Osteoblast (primary cell): ENCODE data around the gene GCNT1. TPM values are rescaled to one million over a fixed set of nuclear protein-coding genes. Genes with fewer than 3 reads are reported as not detected.
A peak's percentile ranks its signal among the peaks of the same experiment; 100 is the strongest.

Experiments used
- DNase-seq: peaks from one replicate; pipeline ENCODE4 v3.0.0; 2011; ENCODE audit warnings: low spot score, mixed read lengths; ENCODE audit not compliant: insufficient read length; ENCODE audit errors: missing footprints
- H2AFZ ChIP-seq: 2 replicates; pipeline ENCODE4 v1.6.0; 2011; ENCODE audit warnings: mild to moderate bottlenecking, low read length
- H3K27ac ChIP-seq: 2 replicates; pipeline ENCODE4 v1.5.1; 2011; ENCODE audit warnings: mild to moderate bottlenecking, low read depth, low read length, moderate library complexity
- H3K27me3 ChIP-seq: 2 replicates; pipeline ENCODE4 v1.6.0; 2012; ENCODE audit warnings: mild to moderate bottlenecking, control low read depth, inconsistent platforms, low read length, moderate library complexity; ENCODE audit not compliant: insufficient read depth
- H3K36me3 ChIP-seq: 2 replicates; pipeline ENCODE4 v1.5.1; 2011; ENCODE audit warnings: mild to moderate bottlenecking, low read length, control low read depth, moderate library complexity; ENCODE audit not compliant: insufficient read depth
- H3K4me1 ChIP-seq: 2 replicates; pipeline ENCODE4 v1.5.1; 2011; ENCODE audit warnings: mild to moderate bottlenecking, low read length, control low read depth, moderate library complexity; ENCODE audit not compliant: insufficient read depth
- H3K4me2 ChIP-seq: 2 replicates; pipeline ENCODE4 v1.6.0; 2011; ENCODE audit warnings: mild to moderate bottlenecking, low read length; ENCODE audit not compliant: insufficient read depth
- H3K4me3 ChIP-seq: fragments of 200-600 bp; sonication (generic); 3 replicates; pipeline ENCODE4 v1.5.1; 2012; ENCODE audit warnings: mild to moderate bottlenecking, low read length, inconsistent platforms; ENCODE audit not compliant: insufficient read depth
- H3K79me2 ChIP-seq: 2 replicates; pipeline ENCODE4 v1.6.0; 2012; ENCODE audit warnings: mild to moderate bottlenecking, low read length, control low read depth, inconsistent platforms; ENCODE audit not compliant: insufficient read depth
- H3K9me3 ChIP-seq: 2 replicates; pipeline ENCODE4 v1.5.1; 2011; ENCODE audit warnings: low read depth, low read length, control low read depth
- H4K20me1 ChIP-seq: 2 replicates; pipeline ENCODE4 v1.6.0; 2012; ENCODE audit warnings: mild to moderate bottlenecking, low read length, control low read depth; ENCODE audit not compliant: insufficient read depth
- CTCF ChIP-seq: IDR thresholded peaks from 2 replicates; pipeline ENCODE4 v1.5.1; 2011; ENCODE audit warnings: mild to moderate bottlenecking, low read depth, low read length, moderate library complexity; ENCODE audit errors: extremely low read depth
- total RNA-seq: library from RNA; depleted of rRNA; stranded (reverse); fragments of >200 nt; gene quantifications from 2 replicates; pipeline ENCODE4 v1.2.3, GENCODE V29; 2012

Gene GCNT1
- total RNA-seq, 1 donor, result 109 TPM

DNA sequence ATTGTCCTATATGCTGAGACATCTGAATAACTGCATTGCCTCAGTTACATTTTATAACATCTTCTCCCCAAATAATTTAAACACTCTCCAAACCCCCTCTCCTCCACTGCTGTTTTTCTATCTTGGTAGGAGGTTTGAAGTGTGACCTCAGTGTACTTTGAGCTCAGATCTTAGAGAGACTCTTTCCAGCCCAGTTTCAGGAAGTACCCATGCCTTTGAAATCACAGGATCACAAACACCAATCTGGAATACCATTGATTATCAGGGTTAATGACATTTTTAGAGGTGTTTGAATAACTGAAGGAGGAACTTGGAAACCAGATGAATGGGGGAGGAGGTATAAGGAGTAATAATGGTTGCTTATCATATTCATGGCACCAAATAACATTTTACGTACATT, 93.2 kb downstream of the GCNT1 start:
- DNase-seq, result no peak
- Histone ChIP-seq H3K4me3 (no peak overlapping the region), H3K4me2 (no peak overlapping the region), H3K79me2 (no peaks in the 10 kb centered on the region), H3K36me3 (no peaks in the 10 kb centered on the region), H3K9me3 (no peaks in the 10 kb centered on the region), H3K27ac (no peak overlapping the region), H3K4me1 (peaks cover 3% of the 10 kb centered on the region), H2AFZ (no peak overlapping the region), H3K27me3 (no peaks in the 10 kb centered on the region), H4K20me1 (no peaks in the 10 kb centered on the region)
- TF ChIP-seq CTCF, result no peak

- H2AFZ ChIP-seq, result no peak overlapping the region
- H3K27ac ChIP-seq, result no peak overlapping the region
- H3K9me3 ChIP-seq, result no peaks in the 10 kb centered on the region
- TF ChIP-seq CTCF, result no peak
- H3K36me3 ChIP-seq, result no peaks in the 10 kb centered on the region
- H3K4me1 ChIP-seq, result peaks cover 11% of the 10 kb centered on the region
- DNase-seq, result no peak
- no peak overlapping the region for H3K4me2 ChIP-seq
- no peaks in the 10 kb centered on the region for H3K27me3 ChIP-seq
- H3K79me2 ChIP-seq, result no peaks in the 10 kb centered on the region
- H3K4me3 ChIP-seq, result no peak overlapping the region
- no peaks in the 10 kb centered on the region for H4K20me1 ChIP-seq
These were observed 93.9 kb downstream of the GCNT1 start for GRCh38 chr9:76552751-76553455.

GRCh38 chr9:76553680-76554079, 94.7 kb downstream of the GCNT1 start:
- no peak for TF ChIP-seq CTCF
- Histone ChIP-seq H3K27me3 (no peaks in the 10 kb centered on the region), H3K79me2 (no peaks in the 10 kb centered on the region), H3K4me3 (no peak overlapping the region), H3K36me3 (no peaks in the 10 kb centered on the region), H3K27ac (no peak overlapping the region), H3K9me3 (no peaks in the 10 kb centered on the region), H4K20me1 (no peaks in the 10 kb centered on the region), H3K4me1 (peaks cover 18% of the 10 kb centered on the region), H2AFZ (peak overlapping the region; percentile 37), H3K4me2 (no peak overlapping the region)
- DNase-seq, result no peak

Other genes starting within 250 kb of the GCNT1 start
- gene RFK, start 64.8 kb upstream of the GCNT1 start, total RNA-seq, result 25.0 and 29.5 TPM in 2 replicates